ENCODE data around the gene PKP2.

DNA sequence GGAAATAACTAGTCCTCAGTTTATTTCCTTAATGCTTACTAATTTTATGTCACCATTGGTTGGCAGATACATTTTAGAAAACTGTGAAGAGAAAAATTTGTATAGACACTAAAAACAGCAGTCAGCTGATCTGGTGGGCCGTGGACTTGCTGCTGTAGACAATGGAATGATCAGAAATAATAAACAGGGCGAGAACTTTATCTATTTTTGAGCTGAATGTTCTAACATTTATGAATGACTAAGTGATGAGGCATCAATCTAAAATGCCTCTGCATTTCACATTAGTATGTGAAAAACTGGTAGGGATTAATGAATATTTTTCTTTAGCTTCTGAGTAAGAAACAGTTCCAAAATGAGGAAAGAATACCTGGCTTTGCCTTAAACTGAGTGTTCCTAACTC, 24.8 kb upstream of the PKP2 start:
- TF ChIP-seq, protein P1, sequence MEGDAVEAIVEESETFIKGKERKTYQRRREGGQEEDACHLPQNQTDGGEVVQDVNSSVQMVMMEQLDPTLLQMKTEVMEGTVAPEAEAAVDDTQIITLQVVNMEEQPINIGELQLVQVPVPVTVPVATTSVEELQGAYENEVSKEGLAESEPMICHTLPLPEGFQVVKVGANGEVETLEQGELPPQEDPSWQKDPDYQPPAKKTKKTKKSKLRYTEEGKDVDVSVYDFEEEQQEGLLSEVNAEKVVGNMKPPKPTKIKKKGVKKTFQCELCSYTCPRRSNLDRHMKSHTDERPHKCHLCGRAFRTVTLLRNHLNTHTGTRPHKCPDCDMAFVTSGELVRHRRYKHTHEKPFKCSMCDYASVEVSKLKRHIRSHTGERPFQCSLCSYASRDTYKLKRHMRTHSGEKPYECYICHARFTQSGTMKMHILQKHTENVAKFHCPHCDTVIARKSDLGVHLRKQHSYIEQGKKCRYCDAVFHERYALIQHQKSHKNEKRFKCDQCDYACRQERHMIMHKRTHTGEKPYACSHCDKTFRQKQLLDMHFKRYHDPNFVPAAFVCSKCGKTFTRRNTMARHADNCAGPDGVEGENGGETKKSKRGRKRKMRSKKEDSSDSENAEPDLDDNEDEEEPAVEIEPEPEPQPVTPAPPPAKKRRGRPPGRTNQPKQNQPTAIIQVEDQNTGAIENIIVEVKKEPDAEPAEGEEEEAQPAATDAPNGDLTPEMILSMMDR (IDR thresholded peaks at IDR 0.05), result no peak
- TF ChIP-seq EP300 (IDR thresholded peaks at IDR 0.05), result no peak
